CD8-positive, alpha-beta memory T cell (primary cell): ENCODE results near the gene COL8A1. TPM values are rescaled to one million over a fixed set of nuclear protein-coding genes. Genes with fewer than 3 reads are reported as not detected.

Source experiments
- CTCF ChIA-PET: fragments of 350-600 bp; sonication (Branson Sonifier 250); formaldehyde crosslinking; loops from one replicate; lab custom pipeline; 2021; ENCODE audit warnings: antibody characterized with exemption; lab: Charles Lee
- POLR2A ChIA-PET: fragments of 350-600 bp; sonication (Branson Sonifier 250); formaldehyde crosslinking; loops from one replicate; lab custom pipeline; 2021; ENCODE audit warnings: antibody characterized with exemption; lab: Charles Lee
- DNase-seq, 5 donors: peaks; one replicate each; pipeline versions ENCODE4 v3.0.0 to v3.0.0-alpha.2; 2020 to 2022; ENCODE audit warnings: mixed read lengths in 1 of 5
- H3K27ac ChIP-seq: one replicate; pipeline ENCODE4 v1.7.0; 2013; ENCODE audit warnings: low read depth, mild to moderate bottlenecking, low read length, moderate library complexity
- H3K27me3 ChIP-seq: 2 replicates; pipeline ENCODE4 v1.7.0; 2013; ENCODE audit warnings: low read length, mild to moderate bottlenecking; ENCODE audit not compliant: insufficient read depth, poor library complexity, severe bottlenecking
- H3K36me3 ChIP-seq: 2 replicates; pipeline ENCODE4 v1.7.0; 2013; ENCODE audit warnings: mild to moderate bottlenecking, low read length, moderate library complexity; ENCODE audit not compliant: insufficient read depth
- H3K4me1 ChIP-seq: 2 replicates; pipeline ENCODE4 v1.7.0; 2013; ENCODE audit warnings: mild to moderate bottlenecking, low read length, moderate library complexity; ENCODE audit not compliant: insufficient read depth
- H3K4me3 ChIP-seq: 2 replicates; pipeline ENCODE4 v1.7.0; 2013; ENCODE audit warnings: mild to moderate bottlenecking, low read length
- H3K9me3 ChIP-seq: 2 replicates; pipeline ENCODE4 v1.7.0; 2013; ENCODE audit warnings: mild to moderate bottlenecking, low read length
- H3K27ac Mint-ChIP-seq, 8 donors: one replicate each; pipeline ENCODE4 v1.8.0; 2020 to 2021; ENCODE audit warnings: mixed read lengths in 8 of 8, mild to moderate bottlenecking in 6 of 8, inconsistent platforms in 3 of 8, moderate library complexity in 3 of 8
- H3K27me3 Mint-ChIP-seq, 2 donors: one replicate each; pipeline ENCODE4 v1.8.0; 2020 to 2021; ENCODE audit warnings: mixed read lengths in 2 of 2, mild to moderate bottlenecking in 1 of 2, moderate library complexity in 1 of 2
- H3K36me3 Mint-ChIP-seq, 3 donors: one replicate each; pipeline ENCODE4 v1.8.0; 2020 to 2021; ENCODE audit warnings: mixed read lengths in 3 of 3, inconsistent platforms in 1 of 3, mild to moderate bottlenecking in 1 of 3
- H3K4me1 Mint-ChIP-seq, 3 donors: one replicate each; pipeline ENCODE4 v1.8.0; 2020 to 2021; ENCODE audit warnings: mixed read lengths in 3 of 3, inconsistent platforms in 1 of 3, mild to moderate bottlenecking in 1 of 3
- H3K4me3 Mint-ChIP-seq, 7 donors: one replicate each; pipeline ENCODE4 v1.8.0; 2020 to 2021; ENCODE audit warnings: mixed read lengths in 7 of 7, mild to moderate bottlenecking in 6 of 7, moderate library complexity in 4 of 7, inconsistent platforms in 2 of 7
- H3K9me3 Mint-ChIP-seq, 5 donors: one replicate each; pipeline ENCODE4 v1.8.0; 2020 to 2022; ENCODE audit warnings: mixed read lengths in 5 of 5, mild to moderate bottlenecking in 3 of 5, moderate library complexity in 2 of 5, inconsistent platforms in 1 of 5
- polyA plus RNA-seq: library from polyadenylated mRNA; unstranded; fragments of 300-500 nt; fragmentation: Illumina TruSeq; gene quantifications from one replicate; pipeline ENCODE4 v1.2.3, GENCODE V29; 2021
- total RNA-seq, 2 experiments: library from RNA; stranded (reverse); gene quantifications; one replicate each; pipeline ENCODE4 v1.2.3, GENCODE V29; 2021

COL8A1 gene
- total and polyA plus RNA-seq, 3 experiments from 2014 or later = not detected

DNA sequence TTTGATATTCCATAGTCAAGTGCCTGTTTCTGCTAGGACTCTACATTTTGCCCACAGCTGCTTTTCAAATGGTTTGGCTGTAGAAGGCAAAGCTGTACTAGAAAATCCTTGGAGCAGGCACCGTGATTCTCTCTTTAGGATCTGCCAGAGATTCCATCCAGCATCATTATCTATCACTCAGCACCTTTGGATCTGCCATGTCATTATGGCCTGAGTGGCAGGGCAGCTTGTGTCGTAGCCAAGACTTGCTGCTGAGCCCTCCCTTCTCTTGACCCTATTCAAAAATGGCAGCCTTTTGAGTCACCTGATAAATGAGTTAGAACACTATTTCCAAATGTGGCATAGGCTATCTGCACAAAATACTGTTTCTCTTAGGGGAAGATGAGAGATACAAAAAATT is 171.2 kb downstream of the COL8A1 start:
- Mint-ChIP-seq H3K4me1 (peaks cover 0 to 3% (median 0%) of the 10 kb centered on the region in 3 donors), H3K4me3 (no peak overlapping the region), H3K36me3 (peaks cover 3 to 7% (median 5%) of the 10 kb centered on the region in 3 donors), H3K27me3 (no peaks in the 10 kb centered on the region), H3K9me3 (peaks cover 6 to 7% (median 6%) of the 10 kb centered on the region in 5 donors), H3K27ac (no peak overlapping the region)
- no peak overlapping the region for H3K4me3 ChIP-seq
- ChIA-PET POLR2A (no interaction called here), CTCF (interaction anchor here (1.9 kb wide), 1 partner anchor 8 kb away, joined by 10 read pairs; the partner anchor contains the start of gene CMSS1)
- H3K4me1 ChIP-seq = no peaks in the 10 kb centered on the region
- peaks cover 8% of the 10 kb centered on the region for H3K9me3 ChIP-seq
- no peak for DNase-seq
- H3K27me3 ChIP-seq = no peaks in the 10 kb centered on the region
- no peaks in the 10 kb centered on the region for H3K36me3 ChIP-seq
- H3K27ac ChIP-seq = no peak overlapping the region

DNA sequence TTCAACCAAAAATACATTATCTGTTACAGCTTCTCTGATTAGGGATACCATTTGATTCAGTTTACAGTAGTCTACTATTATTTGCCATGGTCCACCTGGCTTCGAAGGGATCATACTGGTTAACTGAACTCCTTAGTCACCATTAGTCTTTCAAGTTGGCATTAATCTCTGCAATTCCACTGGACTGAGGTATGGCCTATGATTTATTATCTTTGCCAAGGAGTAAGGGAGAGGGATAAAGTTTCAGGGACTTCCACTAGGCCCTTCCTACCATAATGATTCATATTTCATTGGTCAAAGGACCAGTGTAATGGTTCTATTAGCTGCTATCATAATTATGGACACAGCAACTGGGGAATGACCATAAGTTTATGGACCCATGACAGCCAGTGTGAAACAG is 172.0 kb downstream of the COL8A1 start:
- no peak for DNase-seq

DNA sequence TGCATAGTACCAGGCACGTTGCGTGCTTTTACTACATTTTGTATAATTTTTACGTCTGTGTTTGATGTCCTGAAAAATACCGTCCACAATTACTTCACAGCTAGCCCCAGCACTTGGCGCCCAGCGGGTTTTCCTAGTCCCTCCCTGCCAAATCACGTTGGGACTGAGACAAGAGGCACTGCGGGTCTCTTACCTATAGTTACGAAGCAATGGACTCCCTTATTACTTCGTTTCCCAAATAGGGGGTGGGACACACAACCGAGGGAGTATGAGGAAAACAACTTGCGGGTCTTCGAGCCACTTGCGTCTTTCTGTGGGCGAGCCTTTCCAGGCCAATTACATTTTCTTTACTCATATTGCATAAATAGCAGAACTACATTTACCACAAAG is 178.6 kb downstream of the COL8A1 start:
- H3K36me3 ChIP-seq = no peaks in the 10 kb centered on the region
- POLR2A ChIA-PET = interaction anchor here (1.0 kb wide), 1 partner anchor 443 kb away, joined by 6 read pairs; no protein-coding TSS in a partner anchor
- no peaks in the 10 kb centered on the region for H3K27me3 ChIP-seq
- no peaks in the 10 kb centered on the region for H3K9me3 ChIP-seq
- H3K4me1 Mint-ChIP-seq = peaks cover 36 to 51% (median 46%) of the 10 kb centered on the region in 3 donors
- peaks cover 0 to 17% (median 0%) of the 10 kb centered on the region in 3 donors for H3K36me3 Mint-ChIP-seq
- peak overlapping the region; percentile 67 for H3K4me3 ChIP-seq
- H3K4me1 ChIP-seq = peaks cover 23% of the 10 kb centered on the region
- no peak for DNase-seq
- peak overlapping the region; percentile 93 to 98 (median 96) for H3K4me3 Mint-ChIP-seq
- no peaks in the 10 kb centered on the region for H3K9me3 Mint-ChIP-seq
- no peaks in the 10 kb centered on the region for H3K27me3 Mint-ChIP-seq
- peak overlapping the region; percentile 79 for H3K27ac ChIP-seq
- CTCF ChIA-PET = interaction anchor here (1.4 to 2.1 kb wide), 3 partner anchors 8 to 444 kb away, joined by 6 to 13 read pairs (median 10); partner anchors contain the start of gene TBC1D23
- peak overlapping the region; percentile 96 to 100 (median 99) for H3K27ac Mint-ChIP-seq

More for the DNA sequence above, 172.0 kb downstream of the COL8A1 start:
- peaks cover 2 to 5% (median 4%) of the 10 kb centered on the region in 3 donors for H3K36me3 Mint-ChIP-seq
- peaks cover 4 to 5% (median 5%) of the 10 kb centered on the region in 5 donors for H3K9me3 Mint-ChIP-seq
- H3K4me1 Mint-ChIP-seq = peaks cover 0 to 3% (median 0%) of the 10 kb centered on the region in 3 donors
- H3K27me3 ChIP-seq = no peaks in the 10 kb centered on the region
- no peak overlapping the region for H3K27ac ChIP-seq
- ChIA-PET CTCF (interaction anchor here (1.4 kb wide), 1 partner anchor 21 kb away, joined by 4 read pairs; no protein-coding TSS in a partner anchor), POLR2A (no interaction called here)
- peaks cover 2% of the 10 kb centered on the region for H3K9me3 ChIP-seq
- no peak overlapping the region for H3K27ac Mint-ChIP-seq
- no peaks in the 10 kb centered on the region for H3K36me3 ChIP-seq
- no peak overlapping the region for H3K4me3 ChIP-seq
- no peak overlapping the region for H3K4me3 Mint-ChIP-seq
- no peaks in the 10 kb centered on the region for H3K27me3 Mint-ChIP-seq
- no peaks in the 10 kb centered on the region for H3K4me1 ChIP-seq

DNA sequence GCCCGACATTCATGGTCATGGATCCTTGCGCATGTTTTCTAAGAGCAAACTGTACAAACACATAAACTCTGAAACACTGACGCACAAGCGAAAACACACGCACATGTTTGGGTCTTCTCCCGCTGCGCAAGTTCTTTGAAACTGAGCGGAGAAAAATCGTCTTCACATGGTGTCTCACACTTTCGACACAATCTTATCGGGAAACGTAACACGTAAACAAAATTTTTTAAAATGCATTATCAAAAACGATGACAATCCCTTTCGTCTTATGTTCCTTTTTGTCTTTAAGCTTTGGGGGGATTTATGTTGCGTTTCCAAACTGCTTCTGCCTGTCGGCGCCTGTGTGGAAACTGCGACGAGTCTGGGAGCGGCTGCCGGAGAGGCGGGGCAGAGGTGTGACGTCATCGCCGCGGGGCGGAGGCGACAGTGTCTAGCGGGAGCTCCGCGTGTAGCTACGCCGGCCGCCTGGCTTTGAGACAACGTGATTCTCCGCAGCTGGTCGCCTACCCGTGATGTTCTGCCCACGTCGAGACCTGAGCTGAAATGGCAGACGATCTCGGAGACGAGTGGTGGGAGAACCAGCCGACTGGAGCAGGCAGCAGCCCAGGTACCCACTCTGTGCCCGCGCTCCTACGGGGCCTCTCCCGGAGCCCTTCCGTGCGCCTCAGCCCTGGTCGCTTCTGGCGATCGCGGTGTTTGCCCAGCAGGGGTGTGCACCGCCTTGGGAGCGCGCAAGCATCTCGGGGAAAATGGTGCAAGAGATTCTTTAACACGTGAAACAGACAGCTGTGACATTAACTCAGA is 179.2 kb downstream of the COL8A1 start, which contains the start of gene CMSS1:
TSS of gene CMSS1 (plus strand) at position 426 of the 804 bp plus-strand sequence.
- POLR2A ChIA-PET = interaction anchor here (0.7 to 1.0 kb wide), 3 partner anchors 14 to 517 kb away, joined by 3 to 6 read pairs (median 3); no protein-coding TSS in a partner anchor

DNA sequence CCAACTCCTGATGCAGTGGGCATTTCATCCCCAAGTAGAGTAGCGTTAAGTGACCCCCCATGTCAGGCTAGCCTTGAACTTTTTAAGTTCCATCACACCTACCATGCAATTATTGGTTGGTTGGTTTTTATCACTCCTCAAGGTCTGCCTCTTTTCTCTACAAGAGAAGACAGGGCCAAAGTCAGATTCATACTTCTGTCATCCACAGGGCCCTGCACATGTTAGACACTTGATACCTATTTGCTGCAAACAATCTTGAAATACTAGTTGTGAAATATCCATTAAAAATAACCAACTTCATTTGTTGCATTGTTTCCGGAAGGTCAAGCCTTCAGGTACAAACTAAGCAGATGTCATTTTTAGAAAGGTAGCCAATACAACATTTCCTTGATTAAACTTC is 180.4 kb downstream of the COL8A1 start:
- no peak overlapping the region for H3K4me3 ChIP-seq
- Mint-ChIP-seq H3K4me1 (peaks cover 36 to 58% (median 46%) of the 10 kb centered on the region in 3 donors), H3K9me3 (no peaks in the 10 kb centered on the region), H3K27me3 (no peaks in the 10 kb centered on the region), H3K4me3 (peak overlapping the region; percentile 93 to 98 (median 96)), H3K36me3 (peaks cover 0 to 17% (median 2%) of the 10 kb centered on the region in 3 donors), H3K27ac (peak overlapping the region; percentile 8 to 100 (median 99))
- no peaks in the 10 kb centered on the region for H3K27me3 ChIP-seq
- CTCF ChIA-PET = interaction anchor here (1.9 to 2.1 kb wide), 2 partner anchors 10 to 13 kb away, joined by 10 to 13 read pairs; no protein-coding TSS in a partner anchor
- H3K4me1 ChIP-seq = peaks cover 23% of the 10 kb centered on the region
- H3K9me3 ChIP-seq = no peaks in the 10 kb centered on the region
- POLR2A ChIA-PET = no interaction called here
- no peak for DNase-seq
- no peaks in the 10 kb centered on the region for H3K36me3 ChIP-seq
- no peak overlapping the region for H3K27ac ChIP-seq

More for the DNA sequence above, 179.2 kb downstream of the COL8A1 start, which contains the start of gene CMSS1:
- Histone ChIP-seq H3K27ac (peak within 1 kb of the TSS; percentile 79), H3K9me3 (no peaks in the 10 kb centered on the region), H3K4me1 (peaks cover 23% of the 10 kb centered on the region), H3K27me3 (no peaks in the 10 kb centered on the region), H3K36me3 (no peaks in the 10 kb centered on the region), H3K4me3 (peak within 1 kb of the TSS; percentile 67)
- CTCF ChIA-PET = interaction anchor here (0.6 to 2.1 kb wide), 5 partner anchors 9 to 443 kb away, joined by 3 to 13 read pairs (median 6); partner anchors contain the start of gene TBC1D23
- Mint-ChIP-seq H3K36me3 (peaks cover 0 to 17% (median 0%) of the 10 kb centered on the region in 3 donors), H3K27me3 (no peaks in the 10 kb centered on the region), H3K27ac (peak within 1 kb of the TSS; percentile 96 to 100 (median 99)), H3K9me3 (no peaks in the 10 kb centered on the region), H3K4me3 (peak within 1 kb of the TSS; percentile 93 to 98 (median 96)), H3K4me1 (peaks cover 36 to 51% (median 46%) of the 10 kb centered on the region in 3 donors)
- peak; percentile 91 to 98 (median 95) for DNase-seq

DNA sequence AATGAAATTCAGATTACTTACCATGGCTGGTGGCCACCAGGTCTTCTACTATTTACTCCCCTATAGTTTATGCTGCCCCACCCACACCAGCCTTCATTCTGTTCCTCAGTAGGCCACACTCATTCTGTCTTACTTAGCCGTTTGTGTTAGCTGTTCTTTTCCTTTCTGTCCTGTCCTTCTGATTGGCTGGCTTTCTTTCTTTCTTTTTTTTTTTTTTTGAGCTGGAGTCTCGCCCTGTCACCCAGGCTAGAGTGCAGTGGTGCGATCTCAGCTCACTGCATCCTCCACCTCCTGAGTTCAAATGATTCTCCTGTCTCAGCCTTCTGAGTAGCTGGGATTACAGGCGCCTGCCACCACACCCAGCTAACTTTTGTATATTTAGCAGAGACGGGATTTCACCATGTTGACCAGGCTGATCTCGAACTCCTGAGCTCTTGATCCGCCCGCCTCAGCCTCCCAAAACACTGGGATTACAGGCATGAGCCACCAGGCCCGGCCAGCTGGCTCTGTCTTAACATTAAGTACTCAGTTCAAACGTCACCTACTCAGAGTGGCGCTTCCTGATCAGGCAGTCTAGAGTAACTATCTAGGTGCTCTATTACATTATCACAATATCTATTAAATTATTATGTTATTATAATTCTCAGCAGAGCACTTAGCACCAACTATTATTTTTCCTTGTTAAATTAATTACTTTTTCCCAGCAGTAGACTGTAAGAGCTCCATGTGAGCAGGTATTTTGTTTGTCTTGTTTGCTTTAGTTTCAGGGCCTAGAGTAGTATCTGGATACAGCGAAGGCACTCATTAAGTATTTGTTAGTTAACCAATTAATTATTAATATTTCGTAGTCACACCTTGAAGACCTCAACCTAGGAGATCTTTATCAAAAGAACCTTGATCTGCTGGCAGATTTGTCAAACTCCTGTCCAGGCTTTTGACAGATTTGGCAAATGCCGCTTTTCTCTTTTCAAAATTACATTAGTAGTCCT is 185.6 kb downstream of the COL8A1 start:
- peaks cover 0 to 7% (median 5%) of the 10 kb centered on the region in 3 donors for H3K36me3 Mint-ChIP-seq
- no peaks in the 10 kb centered on the region for H3K9me3 ChIP-seq
- POLR2A ChIA-PET = no interaction called here

DNA sequence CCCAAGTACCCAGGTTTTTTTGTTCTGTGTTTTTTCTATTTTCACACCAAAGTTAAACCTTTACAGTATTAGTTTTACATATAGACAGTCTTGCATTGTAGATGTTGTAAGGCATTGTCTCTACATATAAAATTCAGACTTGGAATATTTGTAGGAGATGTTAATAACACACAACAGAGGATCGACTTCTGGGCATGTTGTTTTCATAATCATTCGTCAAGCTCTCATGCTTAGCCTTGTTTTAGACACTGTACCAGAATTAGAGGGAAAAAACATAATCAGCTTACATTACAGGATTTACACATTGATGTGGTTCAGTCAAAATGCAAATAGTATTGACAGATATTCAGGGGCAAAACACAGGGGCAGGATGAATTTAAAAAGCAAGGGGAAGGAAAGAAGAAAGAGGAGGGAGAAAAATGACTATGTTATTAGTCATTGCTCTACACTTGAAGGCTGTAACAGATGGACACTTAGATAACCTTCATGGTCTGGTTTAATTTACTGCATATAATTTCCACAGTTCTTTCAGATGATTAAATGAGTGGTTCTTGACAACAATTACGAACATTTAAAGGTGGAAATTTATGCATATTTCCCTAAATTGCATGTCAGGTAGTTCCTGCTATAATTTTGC is 186.7 kb downstream of the COL8A1 start:
- Histone ChIP-seq H3K36me3 (no peaks in the 10 kb centered on the region), H3K4me3 (no peak overlapping the region), H3K27me3 (no peaks in the 10 kb centered on the region), H3K27ac (peak overlapping the region; percentile 12), H3K9me3 (no peaks in the 10 kb centered on the region), H3K4me1 (no peaks in the 10 kb centered on the region)
- Mint-ChIP-seq H3K4me3 (no peak overlapping the region), H3K9me3 (no peaks in the 10 kb centered on the region), H3K4me1 (peaks cover 7 to 27% (median 25%) of the 10 kb centered on the region in 3 donors), H3K27ac (no peak overlapping the region), H3K27me3 (no peaks in the 10 kb centered on the region), H3K36me3 (peaks cover 0 to 7% (median 5%) of the 10 kb centered on the region in 3 donors)
- DNase-seq = no peak
- CTCF ChIA-PET = no interaction called here
- POLR2A ChIA-PET = no interaction called here

More for the DNA sequence above, 185.6 kb downstream of the COL8A1 start:
- Mint-ChIP-seq H3K9me3 (no peaks in the 10 kb centered on the region), H3K27me3 (no peaks in the 10 kb centered on the region), H3K4me1 (peaks cover 14 to 37% (median 27%) of the 10 kb centered on the region in 3 donors), H3K27ac (peak overlapping the region in 2 of 8 donors; percentile 7 to 83), H3K4me3 (no peak overlapping the region)
- DNase-seq = no peak
- peaks cover 5% of the 10 kb centered on the region for H3K4me1 ChIP-seq
- no peaks in the 10 kb centered on the region for H3K36me3 ChIP-seq
- no peak overlapping the region for H3K27ac ChIP-seq
- no peak overlapping the region for H3K4me3 ChIP-seq
- CTCF ChIA-PET = interaction anchor here (2.2 to 2.3 kb wide), 2 partner anchors 9 to 15 kb away, joined by 8 to 18 read pairs; no protein-coding TSS in a partner anchor
- H3K27me3 ChIP-seq = no peaks in the 10 kb centered on the region
